GM21825 (cell line): ENCODE data around the gene CELA2B.
"Not testable (repeated sequence)": the region's sequence is repeated elsewhere in the genome, so short reads cannot be mapped to it uniquely, and the experiment has no call there.

Experiments
- ATAC-seq: cut with Tn5 transposase; IDR thresholded peaks from one replicate; pipeline ENCODE4 v1.9.1; 2021; ENCODE audit warnings: mild to moderate bottlenecking, moderate library complexity; ENCODE audit not compliant: unreplicated experiment

Gene CELA2B

DNA sequence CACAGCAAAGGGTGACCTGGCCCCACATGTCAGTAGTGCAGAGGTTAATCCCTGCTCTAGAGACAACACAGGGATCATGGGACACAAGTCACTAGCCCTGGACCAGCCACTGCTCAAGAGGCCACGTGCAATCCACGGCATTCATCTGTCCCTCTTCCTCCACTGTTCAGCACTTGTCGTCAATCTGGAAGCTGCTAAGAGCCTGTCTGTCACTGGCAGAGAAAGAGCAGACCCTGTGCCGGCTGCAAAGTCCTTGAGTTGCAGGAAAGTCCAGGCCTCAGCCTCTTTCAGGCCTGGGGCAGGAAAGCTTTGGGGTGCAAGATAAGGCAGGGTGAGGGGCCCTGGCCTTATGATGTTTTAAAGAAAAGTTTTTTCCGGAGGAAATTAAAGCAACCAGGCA lies 16.7 kb downstream of the CELA2B start:
- ATAC-seq = no peak

DNA sequence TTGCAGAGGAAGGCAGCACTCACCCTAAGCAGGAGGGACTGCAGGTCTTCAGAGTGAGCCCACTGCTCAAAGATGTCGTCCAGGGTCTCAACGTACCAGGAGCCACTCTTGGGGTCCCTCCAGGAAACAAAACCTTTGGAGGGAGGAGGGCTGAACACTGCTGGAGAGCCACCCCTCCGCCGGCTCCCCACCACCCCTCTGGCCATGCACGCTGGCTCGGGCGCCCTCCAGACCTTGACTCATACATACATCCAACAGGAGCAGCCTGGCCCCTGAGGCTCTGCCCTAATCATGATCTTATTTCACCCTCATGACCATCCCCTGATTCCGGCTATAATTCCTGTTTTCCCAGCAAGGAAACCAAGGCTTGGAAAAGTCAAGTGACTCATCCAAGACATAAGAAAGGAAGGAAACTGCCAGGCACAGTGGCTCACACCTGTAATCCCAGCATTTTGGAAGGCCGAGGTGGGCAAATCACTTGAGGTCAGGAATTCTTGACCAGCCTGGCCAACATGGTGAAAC lies 18.0 kb downstream of the CELA2B start:
- no peak for ATAC-seq

DNA sequence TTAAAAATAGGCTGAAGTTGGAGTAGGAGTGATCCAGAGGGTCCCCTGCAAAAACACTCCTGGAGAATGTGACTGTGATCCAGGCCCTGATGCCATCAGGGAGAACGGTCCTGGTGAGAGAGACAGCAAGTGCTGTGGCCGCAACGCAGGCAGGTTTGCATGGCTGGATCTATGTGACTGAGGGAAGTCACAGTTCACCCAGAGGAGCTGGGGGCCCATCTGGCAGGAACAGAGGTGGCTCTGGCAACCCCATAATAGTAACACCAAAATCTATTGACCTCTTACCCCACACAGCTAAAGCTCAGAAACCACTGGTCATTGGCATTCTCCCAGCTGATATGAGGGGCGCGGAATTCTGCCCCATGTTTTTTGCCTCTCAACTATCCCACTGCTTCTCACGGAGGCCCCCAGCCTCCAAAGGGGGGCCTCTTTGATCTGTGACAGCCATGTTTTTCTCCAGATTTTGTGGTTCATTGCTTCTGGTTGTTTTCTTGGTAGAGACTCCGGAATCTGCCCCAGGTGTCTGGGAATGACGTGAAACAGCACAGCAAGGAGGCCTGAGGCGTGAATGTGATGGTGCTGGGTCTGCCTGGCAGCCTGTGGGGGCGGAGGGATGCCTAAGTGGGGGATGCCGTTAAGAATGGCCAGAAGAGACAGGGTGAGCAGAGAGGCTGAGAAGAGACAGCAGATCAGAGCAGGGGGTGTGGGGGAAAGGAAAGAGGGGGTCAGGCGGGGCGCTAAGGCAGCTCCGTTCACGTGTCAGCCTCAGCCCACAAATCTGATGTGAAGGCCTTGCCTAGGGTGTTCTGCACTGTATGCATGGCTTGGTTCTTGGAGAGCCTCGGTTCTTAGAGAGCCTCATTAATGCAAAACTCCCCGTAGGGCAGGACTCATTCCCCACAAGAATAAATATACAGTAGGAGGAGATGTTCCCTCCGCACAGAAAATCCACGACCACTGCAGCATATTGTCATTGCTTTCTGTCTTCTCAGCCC lies 24.6 kb downstream of the CELA2B start:
- no peak for ATAC-seq

DNA sequence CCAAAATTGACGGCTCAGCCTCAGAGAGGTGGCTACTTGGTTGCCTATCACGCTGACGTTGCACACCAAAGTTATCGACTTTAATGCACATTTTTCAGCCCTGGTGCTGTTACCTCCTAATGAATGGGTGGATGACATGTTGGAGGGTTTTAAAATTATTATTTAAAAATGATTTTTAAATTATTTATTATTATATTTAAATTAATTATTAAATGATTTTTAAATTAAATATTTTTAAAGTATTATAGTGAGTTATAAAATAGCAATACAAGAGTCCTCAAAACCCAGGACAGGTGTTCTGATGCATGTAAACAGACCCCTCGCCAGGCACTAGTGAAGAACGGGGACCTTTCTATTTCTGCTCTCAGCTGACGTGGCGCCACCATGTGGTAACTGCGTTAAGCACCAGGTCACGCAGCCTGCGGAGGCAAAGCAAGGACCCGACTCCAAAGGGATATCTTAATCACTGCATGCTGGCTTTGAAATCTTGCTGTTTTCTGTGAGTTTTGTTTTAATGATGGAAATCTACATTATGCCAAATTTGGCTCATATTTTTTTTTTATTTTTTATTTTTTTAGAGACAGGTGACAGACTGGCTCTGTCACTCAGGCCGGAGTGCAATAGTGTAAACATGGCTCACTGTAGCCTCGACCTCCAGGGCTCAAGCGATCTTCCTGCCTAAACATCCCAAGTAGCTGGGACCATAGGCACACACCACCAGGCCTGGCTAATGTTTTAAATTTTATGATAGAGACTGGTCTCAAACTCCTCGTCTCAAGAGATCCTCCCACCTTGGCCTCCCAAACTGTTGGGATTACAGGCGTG lies 25.5 kb downstream of the CELA2B start:
- ATAC-seq = no peak

DNA sequence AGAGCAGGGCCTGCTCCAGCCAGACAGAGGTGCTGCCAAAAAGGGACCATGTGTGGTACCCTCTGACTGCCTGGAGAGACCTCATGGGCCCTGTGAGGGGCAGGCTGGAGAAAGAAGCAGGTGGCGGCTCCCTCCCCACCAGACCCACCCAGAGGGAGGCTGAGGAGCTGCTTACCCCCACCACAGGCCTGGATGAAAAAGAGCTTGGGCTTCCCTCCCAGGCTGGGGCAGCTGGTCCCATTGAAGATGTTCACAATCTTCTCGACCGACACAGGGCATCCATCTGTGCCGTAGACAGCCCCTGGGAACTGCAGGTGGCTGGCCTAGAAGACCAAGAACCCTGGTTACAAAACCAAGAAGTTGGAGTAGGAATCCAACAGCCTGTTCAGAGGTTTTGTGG lies 28.5 kb downstream of the CELA2B start:
- ATAC-seq = no peak

DNA sequence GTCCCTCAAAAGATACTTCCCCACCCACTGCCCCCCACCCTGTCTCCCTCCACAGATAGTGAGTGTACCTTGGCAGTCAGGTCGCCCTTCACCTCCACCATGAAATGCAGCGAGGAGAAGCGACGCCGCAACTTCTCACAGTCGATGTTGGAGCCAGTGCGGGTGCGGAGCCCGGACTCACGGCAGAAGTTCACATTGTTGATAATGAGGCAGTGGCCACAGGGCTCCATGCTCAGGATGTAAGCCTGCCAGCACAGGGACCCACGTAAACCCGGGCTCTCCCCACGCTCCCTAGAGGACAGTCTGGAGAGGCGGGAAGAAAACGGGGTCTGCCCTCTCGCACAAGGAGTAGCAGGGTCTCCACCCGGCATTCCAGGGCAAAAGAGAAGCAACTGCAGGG lies 30.9 kb downstream of the CELA2B start:
- ATAC-seq = no peak

DNA sequence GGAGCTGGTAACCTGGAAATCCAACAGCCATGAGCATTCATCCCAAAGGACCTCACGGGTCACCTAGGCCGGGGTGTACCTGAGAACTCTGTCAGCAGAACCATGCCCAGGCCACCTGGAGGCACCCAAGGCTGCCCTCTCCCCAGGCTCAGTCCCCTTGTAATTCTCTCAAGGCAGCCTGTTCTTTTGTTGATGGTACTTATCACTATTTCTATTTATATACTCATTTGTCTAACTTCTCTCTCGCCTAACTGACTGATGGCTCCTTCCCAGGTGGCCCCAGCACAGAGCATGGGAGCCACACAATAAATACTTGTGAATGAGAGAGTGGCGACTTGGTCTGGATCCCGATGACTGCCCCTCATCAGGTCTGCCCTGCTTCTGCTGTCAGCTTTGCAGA lies 31.4 kb downstream of the CELA2B start:
- ATAC-seq = no peak

DNA sequence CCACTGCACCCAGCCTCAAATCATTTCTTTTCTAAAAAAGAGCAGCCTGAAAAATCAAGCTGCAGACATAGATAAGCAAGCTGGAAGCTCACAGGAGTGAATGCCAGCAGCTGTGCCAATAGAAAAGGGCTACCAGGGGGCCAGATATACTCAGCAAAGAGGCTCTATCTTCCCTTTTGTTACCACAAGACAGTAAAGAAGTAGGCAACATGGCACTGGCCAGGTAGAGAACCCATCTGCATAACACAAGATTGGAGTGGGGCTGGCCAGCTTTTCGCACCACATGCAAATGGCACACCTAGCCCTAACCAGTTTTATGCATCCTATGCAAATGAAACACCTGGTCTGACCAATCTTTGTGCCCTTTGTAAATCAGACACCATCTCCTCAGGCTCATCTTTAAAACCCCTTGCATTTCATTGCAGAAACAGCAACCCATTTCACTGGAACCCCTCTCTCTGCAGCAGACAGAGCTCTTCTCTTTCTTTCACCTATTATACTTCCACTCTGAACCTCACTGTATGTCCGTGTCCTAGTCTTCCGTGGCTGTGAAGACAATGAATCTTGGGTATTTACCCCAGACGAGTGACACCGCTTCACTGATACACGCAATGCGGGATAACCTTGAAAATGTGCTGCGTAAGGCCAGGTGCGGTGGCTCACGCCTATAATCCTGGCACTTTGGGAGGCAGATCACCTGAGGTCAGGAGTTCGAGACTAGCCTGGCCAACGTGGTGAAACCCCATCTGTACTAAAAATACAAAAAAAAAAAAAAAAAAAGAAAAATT lies 33.0 kb downstream of the CELA2B start:
- ATAC-seq = no peak

DNA sequence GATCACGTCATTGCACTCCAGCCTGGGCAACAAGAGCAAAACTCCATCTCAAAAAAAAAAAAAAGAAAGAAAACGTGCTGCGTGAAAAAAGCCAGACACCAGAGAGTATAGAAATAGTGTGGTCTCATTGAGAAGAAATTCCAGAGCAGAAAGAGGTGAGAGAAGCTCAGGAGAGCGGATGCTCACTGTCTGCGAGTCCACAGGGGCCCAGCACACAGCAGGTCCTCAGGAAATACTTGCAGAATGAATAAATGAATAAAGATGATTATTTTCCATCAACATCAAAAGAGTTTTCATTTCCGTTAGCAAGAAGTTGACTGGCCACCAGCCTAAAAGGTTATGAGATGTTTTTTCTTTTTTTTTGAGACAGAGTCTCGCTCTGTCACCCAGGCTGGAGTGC lies 33.7 kb downstream of the CELA2B start:
- ATAC-seq = no peak

DNA sequence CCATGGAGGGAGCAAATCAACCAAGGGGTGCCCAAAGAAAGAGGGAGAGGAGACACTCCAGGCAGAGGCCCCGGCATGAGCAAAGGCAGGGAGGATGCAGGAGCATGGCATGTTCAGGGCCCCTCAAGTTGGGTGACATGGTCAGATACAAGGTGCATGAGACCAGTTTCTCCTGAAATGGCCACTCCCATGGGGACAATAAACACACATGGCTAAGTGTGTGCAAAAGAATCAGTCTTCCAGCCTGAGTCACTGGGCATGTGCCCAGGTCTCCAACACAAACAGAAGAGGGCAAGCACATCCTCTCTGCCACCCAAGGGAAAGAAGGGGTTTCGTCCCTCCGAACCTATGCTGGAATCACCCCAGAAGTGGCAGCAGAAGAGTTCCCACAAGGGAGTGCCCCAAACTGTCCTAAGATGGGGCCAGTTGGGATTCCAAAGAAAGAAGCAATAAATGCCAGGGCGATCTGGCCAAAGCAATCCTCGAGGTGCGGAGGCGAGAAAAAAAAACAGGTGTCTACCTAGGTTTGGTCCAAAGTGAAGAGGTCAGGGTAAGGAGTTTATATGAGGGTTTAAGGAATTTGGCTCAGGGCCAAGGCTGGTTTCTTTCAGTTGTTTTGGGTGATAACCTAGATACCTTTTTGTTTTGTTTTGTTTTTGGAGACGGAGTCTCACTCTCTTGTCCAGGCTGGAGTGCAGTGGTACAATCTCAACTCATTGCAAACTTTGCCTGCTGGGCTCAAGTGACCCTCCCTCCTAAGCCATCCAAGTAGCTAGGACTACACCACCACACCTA lies 34.9 kb downstream of the CELA2B start:
- no peak for ATAC-seq

DNA sequence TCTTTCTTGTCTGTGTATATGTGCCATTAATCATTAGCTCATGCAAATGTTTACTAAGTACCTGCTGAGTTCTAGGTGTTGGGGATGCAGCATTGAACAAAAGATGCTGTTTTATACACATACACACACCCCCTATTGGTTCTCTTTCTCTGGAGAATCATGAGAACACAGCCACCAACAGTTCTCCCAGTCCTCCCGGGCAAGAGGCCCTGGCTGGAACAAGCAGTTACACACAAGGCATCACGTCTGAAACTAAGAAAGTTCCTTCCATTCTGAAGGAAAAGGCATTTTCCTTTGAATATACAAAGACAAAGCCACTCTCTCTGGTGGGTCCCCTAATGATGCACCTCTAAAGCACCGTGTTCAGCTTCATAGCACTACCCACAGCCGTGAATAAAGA lies 37.3 kb downstream of the CELA2B start:
- no peak for ATAC-seq

DNA sequence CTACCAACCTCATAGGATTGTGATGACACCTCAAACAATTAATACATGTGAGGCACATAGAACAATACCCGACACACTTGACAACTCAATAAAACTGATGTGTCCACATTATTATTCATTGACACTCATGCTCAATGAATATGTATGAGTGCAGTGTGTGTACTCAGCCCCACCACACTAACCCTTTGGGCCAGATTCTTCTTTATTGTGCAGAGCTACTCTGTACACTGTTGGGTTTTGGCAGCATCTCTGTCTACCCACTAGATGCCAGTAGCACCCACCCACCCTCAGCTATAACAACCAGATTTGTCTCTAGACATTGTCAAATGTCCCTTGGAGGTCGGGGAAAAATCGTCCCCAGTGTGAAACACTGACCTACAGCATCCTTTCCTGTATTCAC lies 38.0 kb downstream of the CELA2B start:
- no peak for ATAC-seq

DNA sequence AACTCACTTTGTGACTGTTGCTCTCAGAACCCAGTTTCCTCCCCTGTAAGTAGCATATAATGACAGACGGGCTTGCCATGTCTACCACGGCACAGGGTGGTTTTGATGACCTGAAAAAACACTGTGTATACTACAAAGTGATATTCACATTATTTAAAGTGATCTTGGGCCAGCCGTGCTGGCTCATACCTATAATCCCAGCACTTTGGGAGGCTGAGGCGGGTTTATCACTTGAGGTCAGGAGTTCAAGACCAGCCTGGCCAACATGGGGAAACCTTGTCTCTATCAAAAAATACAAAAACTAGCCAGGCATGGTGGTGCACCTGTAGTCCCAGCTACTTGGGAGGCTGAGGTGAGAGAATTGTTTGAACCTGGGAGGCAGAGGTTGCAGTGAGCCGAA lies 38.7 kb downstream of the CELA2B start:
- not testable (repeated sequence) for ATAC-seq

DNA sequence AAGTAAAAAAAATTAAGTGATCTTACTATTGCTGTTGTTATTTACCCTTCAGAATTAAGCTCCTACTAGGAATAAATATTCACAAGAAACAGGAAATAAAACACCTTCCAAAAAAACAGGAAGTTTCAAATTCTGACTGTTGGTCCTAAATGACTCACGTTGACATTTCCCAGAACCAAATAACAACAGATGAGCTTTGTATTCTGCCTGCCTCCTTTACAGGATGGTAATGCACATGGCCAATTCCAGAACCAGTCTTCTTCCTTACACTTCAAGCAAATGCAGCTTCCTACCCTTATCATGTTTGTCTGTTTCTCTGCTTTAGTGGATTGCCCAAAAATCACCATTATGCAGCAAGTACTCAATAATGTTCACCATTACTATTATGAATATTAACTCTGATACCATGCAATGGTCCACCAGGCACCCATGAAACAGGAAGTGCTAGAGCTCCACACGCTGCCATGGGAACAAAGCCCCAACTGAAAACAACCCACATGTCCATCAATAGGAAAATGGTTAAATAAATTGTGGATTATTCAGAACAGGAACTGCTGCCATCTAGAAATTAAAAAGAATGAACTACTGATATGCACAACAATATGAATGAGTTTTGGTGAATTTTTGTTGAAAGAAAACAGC lies 39.2 kb downstream of the CELA2B start:
- ATAC-seq = no peak

DNA sequence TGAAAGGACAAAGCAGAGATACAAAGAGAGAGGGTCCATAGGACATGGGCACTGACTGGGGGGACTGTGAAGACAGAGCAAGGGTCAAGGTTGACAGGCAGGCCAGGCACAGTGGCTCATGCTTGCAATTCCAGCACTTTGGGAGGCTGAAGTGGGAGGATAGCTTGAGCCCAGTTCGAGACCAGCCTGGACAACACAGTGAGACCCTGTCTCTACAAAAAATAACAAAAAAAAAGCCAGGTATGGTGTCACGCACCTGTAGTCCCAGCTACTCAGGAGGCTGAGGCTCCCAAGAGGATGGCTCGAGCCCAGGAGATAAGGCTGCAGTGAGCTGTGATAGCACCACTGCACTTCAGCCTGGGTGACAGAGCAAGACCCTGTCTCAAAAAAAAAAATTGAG lies 43.7 kb downstream of the CELA2B start:
- no peak for ATAC-seq

DNA sequence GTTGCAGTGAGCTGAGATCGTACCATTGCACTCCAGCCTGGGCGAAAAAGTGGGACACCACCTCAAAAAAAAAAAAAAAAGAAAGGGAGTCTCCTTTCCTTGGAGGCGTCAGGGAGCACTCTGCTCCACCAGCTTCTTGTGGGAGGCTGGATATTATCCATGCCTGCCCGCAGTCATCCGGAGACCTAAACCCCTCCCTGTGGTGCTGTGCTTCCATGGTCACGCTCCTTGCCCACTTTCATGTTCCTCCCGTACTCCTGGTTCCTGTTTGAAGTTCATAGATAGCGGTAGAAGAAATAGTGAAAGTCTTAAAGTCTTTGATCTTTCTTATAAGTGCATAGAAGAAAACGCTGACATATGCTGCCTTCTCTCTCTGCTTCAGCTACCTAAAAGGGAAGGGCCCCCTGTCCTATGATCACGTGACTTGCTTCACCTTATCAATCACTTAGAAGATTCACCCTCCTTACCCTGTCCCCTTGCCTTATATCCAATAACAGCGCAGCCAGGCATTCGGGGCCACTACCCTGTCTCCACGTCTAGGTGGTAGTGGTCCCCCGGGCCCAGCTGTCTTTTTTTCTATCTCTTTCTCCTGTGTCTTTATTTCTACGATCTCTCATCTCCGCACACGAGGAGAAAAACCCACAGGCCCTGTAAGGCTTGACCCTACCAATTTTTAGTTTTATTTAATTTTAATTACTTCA lies 45.5 kb downstream of the CELA2B start:
- ATAC-seq = not testable (repeated sequence)

DNA sequence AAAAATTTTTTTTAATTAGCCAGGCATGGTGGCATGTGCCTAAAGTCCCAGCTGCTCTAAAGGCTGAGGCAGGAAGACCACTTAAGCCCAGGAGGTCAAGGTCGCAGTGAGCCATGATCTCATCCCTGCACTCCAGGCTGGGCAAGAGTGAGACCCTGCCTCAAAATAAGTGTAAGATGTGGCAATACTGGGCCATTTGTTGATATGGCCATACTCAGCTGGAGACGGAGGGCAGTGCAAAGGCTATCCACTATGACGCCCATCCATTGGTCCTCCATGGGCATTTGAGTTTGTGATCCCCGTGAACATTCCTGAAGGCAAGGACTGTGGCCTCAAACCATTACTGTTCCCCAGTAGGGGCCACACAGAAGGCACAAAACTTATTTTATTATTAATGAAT lies 46.6 kb downstream of the CELA2B start:
- no peak for ATAC-seq

DNA sequence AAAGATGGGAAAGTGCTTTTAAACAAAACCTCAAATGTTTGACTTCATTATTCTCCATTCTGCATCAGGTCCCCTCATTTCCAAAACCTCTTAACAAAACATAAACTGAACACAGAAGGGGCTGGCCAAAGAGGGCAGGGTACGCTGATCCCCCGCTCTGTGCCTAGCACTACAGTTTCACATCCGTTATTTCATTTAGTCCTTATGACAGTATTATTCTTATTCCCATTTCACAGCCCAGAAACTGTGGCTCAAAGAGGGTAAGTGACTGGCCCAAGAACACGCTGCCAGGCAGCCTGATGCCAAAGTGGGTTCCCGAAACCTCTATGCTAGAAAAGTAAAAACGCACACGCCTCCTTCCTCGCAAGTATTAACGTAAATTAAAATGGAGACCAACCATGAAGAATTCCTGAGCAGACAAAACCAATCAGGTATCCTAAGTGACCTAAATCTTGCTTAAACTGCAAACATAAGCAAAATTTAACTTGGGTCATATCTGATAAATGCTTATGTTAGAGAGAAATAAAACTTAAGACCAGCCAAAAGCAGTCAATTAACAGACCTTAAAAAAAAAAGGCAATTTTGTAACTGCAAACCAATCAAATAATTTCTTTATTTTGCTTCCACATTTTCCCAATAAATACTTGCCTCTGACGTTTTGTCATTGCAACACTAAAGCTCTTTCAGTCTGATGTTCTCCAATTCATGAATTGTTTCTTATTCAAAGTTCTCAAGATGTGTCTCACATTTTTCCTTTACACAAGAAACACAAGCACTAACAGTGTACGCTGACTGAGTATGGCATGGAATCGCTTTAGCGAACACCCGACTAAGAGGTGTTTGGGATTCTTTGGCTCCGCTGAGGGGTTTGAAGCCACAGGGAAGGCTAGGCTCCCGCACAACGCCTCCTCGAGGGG lies 47.5 kb downstream of the CELA2B start:
- ATAC-seq = no peak
